Retina (tissue), 1 donor: ENCODE measurements around the gene ZNF747.
"Not testable (repeated sequence)": the region's sequence is repeated elsewhere in the genome, so short reads cannot be mapped to it uniquely, and the experiment has no call there.

Source experiments
- DNase-seq: peaks from one replicate; pipeline ENCODE4 v3.0.0-alpha.2; 2016

ZNF747 gene

GRCh38 chr16:30557707-30557956 is 23.0 kb upstream of the ZNF747 start:
- no peak for DNase-seq

GRCh38 chr16:30556125-30556473 is 21.4 kb upstream of the ZNF747 start:
- DNase-seq: no peak

GRCh38 chr16:30555315-30556124 is 20.9 kb upstream of the ZNF747 start:
- DNase-seq: no peak

GRCh38 chr16:30554557-30555314 is 20.1 kb upstream of the ZNF747 start:
- DNase-seq: no peak

DNA sequence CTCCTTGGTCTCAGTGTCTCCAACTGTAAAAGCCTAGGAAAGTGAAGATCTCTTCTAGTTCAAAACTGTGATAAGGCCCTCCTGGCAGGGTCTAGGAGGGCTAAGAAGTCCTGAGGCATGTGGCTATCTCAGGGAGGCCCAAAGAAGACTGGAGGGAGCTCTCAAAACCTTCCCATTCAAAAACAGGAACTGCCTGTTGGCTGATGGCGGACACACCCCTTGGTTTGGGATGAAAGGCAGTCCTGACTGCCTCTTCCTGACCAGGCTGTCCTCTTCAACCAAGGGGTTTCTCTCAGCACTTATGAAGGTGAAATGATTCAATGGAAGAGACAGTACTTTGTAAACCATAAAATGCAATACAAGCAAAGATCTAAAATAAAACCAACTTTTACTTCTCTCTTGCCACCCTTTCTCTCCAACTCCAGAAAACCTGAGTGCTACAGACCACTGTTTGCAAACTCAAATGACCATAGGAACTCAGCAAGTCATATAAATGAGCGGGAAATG is 18.8 kb upstream of the ZNF747 start:
- no peak for DNase-seq

DNA sequence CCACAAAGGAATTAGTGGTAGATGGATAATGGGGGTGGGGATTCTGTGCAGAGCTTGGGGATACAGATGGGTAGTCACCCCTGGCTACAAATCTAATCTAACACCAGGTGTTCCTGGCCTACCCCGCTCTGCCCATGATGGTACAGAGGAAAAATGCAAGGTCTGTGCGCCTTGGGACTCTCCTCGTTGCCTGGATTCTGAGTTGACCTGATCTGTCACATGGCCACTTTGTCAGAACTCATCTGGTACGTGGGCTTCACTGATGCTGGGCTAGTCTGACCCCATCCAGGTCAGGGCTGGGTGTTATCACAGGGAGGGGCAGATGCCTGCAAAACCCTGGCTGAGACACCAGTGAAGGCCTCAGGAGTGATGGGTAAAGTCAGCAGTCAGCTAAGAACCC is 18.3 kb upstream of the ZNF747 start:
- DNase-seq: no peak

DNA sequence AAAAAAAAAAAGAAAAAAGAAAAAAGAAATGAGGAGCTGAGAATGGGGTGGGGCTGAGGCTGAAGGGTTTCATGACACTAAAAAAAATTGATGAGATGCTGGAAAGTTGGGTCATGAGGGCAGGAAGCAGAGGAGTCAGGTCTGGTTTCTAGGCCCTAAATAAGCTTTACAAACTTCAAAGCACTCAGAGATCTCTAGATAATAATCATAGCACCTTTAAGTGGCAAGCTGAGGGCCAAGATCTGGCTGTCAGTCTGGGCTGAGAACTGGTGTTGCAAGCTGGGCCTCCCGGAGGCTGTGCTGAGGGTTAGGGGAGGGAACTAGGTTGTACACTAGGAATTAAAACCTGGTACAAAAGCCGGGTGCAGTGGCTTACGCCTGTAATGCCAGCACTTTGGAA is 17.1 kb upstream of the ZNF747 start:
- no peak for DNase-seq

- DNase-seq: no peak
Observed at GRCh38 chr16:30548416-30549253, 14.0 kb upstream of the ZNF747 start.

DNA sequence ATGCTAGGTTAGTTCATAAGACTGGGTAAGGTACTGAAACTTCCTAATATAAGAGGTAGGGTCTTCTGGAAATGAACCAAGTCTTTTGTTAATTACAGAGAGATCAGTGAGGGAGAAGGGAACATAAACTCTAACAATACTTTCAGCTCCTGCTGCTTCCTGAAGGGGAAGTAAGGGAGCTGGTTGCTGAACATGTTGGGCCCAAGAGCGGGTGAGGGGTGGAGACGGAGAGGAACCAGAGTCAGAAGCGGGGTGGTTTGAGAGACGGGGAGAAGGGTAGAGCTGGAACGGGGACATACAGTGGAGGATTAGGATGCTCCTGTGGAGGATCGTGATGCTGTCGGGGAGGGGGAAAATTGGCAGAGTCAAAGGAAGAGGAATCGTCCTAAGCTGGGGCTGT is 11.5 kb upstream of the ZNF747 start:
- no peak for DNase-seq

DNA sequence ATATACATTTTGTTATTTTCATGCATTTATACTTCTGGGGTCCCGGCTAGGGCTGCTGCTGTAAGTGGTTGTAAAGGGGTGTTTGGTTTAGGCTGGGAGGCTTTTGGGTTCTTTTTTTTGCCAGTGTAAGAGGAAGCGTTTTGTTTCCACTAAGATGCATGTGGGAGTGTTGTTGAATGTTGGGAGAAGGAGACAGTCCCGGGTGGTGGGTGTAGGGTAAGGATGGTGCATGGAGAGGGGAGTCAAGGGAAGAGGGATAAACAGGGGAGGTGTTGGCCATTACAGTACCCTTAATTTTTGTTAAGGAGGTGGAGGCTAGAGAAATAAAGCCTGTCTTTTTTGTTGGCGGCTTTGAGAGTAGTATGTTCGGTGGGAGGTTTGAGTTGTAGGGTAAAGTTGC is 8.4 kb upstream of the ZNF747 start:
- DNase-seq: no peak

- no peak for DNase-seq
Observed at GRCh38 chr16:30541502-30542329, 7.1 kb upstream of the ZNF747 start.

DNA sequence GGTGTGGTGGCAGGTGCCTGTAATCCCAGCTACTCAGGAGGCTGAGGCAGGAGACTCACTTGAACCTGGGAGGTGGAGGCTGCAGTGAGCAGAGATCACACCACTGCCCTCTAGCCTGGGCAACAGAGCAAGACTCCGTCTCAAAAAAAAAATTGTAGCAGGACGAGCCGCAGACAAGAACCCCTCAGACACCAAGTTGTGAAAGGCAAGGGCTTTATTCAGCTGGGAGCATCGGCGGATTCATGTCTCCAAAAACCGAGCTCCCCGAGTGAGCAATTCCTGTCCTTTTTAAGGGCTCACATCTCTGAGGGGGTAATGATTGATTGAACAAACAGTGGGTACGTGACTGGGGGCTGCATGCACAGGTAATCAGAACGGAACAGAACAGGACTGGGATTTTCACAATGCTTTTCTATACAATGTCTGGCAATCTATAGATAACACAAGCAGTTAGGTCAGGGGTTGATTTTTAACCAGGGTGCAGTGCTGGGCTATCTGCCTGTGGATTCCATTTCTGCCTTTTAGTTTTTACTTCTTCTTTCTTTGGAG is 6.3 kb upstream of the ZNF747 start:
- DNase-seq: not testable (repeated sequence)

GRCh38 chr16:30539986-30540526 is 5.4 kb upstream of the ZNF747 start:
- not testable (repeated sequence) for DNase-seq

DNA sequence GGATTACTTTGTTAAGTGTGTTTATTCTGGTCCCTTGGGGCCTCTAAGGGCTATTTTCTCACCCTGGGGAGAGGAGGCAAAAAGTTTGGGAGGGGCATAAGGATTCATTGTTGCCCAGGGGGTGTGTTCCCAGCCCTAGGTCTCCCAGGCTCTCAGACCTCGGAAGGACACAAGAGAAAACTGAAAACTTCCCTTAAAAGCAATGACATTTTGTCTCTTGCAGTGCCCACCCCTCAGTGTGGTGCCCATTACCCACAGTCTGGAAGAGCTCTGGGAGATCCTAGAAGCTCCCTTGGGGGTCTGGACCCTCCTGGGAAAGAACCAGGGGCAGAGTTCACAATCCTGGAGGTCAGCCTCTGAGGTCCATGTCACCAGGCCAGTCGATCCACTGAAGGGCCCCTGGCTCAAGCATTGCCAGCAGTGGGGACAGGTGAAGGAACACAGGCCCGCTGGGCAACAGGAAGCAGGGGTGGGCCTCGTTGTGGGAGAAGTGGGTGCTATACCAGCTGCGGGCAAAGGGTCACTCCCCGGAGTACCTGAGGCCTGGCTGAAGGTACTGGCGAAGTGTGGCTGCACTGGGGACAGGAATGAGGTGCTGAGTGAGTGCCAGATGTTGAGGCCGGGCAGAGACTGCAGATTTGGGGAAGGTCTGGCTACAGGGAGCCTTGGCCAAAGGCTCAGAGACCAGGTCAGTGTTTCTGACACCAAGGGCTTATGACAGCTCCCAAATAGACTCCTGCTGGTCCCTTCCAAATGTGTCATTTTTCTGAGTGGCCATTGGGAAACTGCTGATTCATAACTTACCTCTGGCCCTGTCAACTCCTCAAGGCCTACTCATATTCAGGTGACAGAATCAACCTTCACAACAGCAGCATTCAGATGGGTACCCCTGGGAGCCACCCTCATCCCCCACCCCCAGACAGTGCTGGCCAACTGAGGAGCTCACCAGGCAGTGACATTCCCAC is 4.6 kb upstream of the ZNF747 start:
- no peak for DNase-seq

DNA sequence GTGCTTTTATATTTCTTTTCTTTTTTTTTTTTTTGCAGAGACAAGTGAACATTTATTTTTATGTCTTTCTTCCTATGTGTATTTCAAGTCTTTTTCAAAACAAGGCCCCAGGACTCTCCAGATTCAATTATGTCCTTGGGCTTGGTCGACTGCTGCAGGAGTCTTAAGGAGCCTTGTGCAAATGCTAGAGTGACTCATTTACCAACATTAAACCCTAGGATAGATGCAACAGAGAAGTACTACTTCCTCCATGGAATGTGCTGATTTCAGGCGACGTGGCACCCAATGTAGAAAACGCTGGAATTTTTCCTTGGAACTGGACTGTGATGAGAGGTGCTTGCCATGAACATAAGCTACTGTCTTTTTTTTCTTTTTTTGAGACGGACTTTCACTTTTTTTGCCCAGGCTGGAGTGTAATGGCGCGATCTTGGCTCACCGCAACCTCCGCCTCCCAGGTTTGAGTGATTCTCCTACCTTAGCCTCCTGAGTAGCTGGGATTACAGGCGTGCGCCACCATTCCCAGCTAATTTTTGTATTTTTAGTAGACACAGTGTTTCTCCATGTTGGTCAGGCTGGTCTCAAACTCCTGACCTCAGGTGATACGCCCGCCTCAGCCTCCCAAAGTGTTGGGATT is 1.9 kb upstream of the ZNF747 start:
- not testable (repeated sequence) for DNase-seq

DNA sequence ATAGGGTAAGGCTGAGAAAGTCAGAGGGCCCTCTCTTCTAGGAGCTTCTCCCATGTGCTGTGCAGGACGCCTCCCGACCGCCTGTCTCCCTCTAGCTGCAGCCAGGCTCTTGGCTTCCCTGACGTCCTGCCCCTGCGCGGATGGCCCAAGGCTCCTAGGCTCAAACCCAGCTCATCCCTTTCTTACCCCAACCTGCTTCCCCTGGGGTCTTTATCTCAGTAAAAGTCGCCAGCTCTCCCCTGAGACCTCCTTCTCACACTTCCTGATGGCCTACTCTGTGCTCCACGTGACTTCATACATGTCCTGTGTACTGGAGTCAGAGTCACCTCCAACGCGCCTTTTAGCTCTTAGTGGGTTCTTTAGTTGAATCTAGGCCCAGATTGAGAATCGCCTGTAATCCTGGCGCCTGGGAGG is 1.1 kb upstream of the ZNF747 start:
- peak; percentile 78 for DNase-seq

DNA sequence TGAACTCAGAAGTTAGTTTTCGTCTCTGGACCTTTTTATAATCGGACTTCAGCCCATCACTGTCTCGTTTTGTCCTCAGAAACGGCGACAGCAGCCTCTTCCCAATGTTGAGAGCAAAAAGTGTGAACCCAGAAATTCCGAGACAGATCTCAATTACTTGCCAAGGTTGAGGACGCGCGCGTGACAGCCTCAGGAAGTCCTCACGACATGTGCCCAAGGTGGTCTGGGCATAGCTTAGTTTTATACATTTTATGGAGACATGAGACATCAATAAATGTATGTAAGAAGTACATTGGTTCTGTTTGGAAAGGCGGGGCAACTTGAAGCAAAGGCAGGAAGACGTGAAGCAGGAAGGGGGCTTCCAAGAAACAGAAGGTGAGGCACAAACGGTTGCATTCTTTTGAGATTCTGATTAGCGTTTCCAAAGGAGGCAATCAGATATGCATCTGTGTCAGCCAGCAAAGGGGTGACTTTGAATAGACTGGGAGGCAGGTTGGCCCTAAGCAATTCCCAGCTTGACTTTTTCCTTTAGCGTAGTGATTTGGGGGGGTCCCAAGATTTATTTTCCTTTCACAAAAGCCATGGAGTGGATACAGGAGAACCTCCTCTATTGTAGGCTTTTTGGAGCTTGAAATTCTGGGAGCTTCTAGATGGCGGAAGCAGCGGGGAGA is 583 bp upstream of the ZNF747 start:
- no peak for DNase-seq

DNA sequence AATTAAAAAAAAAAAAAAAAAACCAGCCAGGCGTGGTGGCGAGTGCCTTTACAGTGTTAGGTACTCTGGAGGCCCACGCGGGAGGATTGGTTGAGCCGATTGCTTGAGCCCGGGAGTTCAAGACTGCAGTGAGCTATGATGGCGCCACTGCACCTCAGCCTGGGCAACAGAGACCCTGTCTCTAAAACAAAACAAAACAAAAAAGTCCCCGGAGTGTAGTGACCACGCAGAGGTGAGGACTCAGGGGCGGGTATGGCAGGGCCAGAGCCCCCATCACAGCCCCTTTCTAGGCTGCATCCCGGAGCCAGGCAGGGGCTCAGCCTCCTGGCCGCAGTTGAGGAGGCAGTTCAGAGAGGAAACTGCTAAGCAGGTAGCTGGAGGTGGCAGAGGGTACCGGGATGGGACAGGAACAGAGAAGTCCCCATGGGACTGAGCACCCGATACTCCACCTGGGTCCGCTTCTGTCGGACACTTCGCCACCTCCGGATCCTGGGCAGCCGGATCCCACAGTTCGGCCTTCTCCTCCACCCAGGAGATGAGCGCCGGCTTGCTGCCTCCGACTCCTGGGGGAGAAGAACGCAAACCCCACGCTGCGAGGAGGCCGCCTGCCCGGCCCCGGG is 800 bp downstream of the ZNF747 start:
- DNase-seq: no peak

DNA sequence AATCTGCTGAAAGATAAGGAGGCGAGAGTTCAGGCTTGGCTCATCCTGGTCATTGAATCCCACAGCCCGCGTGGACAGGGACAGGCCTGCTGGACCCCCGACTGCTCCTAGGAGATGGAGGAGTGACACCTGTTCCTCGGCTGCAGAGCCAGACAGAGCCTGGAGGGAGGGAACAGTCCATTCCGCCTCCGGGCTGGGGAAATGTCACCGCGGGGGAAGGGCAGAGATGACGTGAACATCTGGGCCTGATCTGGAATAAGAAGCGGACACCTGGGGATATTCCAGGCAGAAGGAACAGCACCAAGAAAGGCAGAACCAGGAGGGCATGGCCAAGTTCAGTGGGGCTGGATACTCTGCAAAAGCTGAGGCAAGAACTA is 1.5 kb downstream of the ZNF747 start:
- DNase-seq: no peak
